ENCODE measurements around the gene WDR17.

DNA sequence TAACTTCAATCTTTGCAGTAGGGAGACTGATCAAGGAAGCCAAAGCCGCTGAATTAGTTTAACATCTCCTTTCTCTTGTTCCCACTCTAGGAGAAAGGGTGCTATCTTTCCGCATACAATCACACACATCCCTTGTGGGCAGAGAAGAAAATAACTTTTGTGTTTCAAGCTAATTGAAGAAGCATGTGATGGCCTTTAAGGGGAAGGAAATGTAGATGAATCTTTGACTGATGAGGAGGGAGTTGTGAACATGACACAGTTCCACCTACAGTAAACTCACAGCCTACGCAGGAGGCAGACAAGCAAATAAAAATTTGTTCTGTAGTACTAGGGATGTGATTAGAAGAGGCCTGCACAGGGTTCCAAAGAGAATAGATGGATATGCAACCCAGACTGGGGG is 144.5 kb downstream of the WDR17 start:
- TF ChIP-seq, protein P1, sequence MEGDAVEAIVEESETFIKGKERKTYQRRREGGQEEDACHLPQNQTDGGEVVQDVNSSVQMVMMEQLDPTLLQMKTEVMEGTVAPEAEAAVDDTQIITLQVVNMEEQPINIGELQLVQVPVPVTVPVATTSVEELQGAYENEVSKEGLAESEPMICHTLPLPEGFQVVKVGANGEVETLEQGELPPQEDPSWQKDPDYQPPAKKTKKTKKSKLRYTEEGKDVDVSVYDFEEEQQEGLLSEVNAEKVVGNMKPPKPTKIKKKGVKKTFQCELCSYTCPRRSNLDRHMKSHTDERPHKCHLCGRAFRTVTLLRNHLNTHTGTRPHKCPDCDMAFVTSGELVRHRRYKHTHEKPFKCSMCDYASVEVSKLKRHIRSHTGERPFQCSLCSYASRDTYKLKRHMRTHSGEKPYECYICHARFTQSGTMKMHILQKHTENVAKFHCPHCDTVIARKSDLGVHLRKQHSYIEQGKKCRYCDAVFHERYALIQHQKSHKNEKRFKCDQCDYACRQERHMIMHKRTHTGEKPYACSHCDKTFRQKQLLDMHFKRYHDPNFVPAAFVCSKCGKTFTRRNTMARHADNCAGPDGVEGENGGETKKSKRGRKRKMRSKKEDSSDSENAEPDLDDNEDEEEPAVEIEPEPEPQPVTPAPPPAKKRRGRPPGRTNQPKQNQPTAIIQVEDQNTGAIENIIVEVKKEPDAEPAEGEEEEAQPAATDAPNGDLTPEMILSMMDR (conservative IDR thresholded peaks at IDR 0.05 in 1 of 2, IDR thresholded peaks at IDR 0.05 in 1 of 2; ENCODE audit: extremely low read depth in 1 of 2, insufficient read depth in 1 of 2, low read depth in 1 of 2, low read length in 2 of 2) = no peak
- no peak for TF ChIP-seq EZH2 (IDR thresholded peaks at IDR 0.05; ENCODE audit: borderline replicate concordance, low read length)

Measured in mammary epithelial cell (primary cell).